WTC11 (cell line): ENCODE data around the gene TREH. TPM values are rescaled to one million over a fixed set of nuclear protein-coding genes. Genes with fewer than 3 reads are reported as not detected.
A peak's percentile ranks its signal among the peaks of the same experiment; 100 is the strongest.

Source experiments
- ATAC-seq: fragments of 200-7000 bp; cut with Tn5 transposase; 2 replicates; pipeline ENCODE4 v1.10.0; 2021; ENCODE audit warnings: mild to moderate bottlenecking, moderate library complexity
- CTCF ChIA-PET: fragments of 300-600 bp; sonication (Branson Sonifier 250); formaldehyde crosslinking; loops from one replicate; lab custom pipeline; 2021; ENCODE audit warnings: antibody characterized with exemption; lab: Charles Lee
- POLR2A ChIA-PET: fragments of 350-600 bp; sonication (Branson Sonifier 250); formaldehyde crosslinking; loops from one replicate; lab custom pipeline; 2021; ENCODE audit warnings: antibody characterized with exemption; lab: Charles Lee
- DNase-seq: peaks from one replicate; pipeline ENCODE4 v3.0.0; 2021; ENCODE audit warnings: low spot score
- H3K27ac Mint-ChIP-seq: 2 replicates; pipeline ENCODE4 v1.8.0; 2021; ENCODE audit warnings: mixed read lengths
- H3K27me3 Mint-ChIP-seq: 2 replicates; pipeline ENCODE4 v1.8.0; 2021; ENCODE audit warnings: low read depth, mild to moderate bottlenecking, moderate library complexity, mixed read lengths
- H3K36me3 Mint-ChIP-seq: 2 replicates; pipeline ENCODE4 v1.8.0; 2021; ENCODE audit warnings: mixed read lengths
- H3K4me1 Mint-ChIP-seq: 2 replicates; pipeline ENCODE4 v1.8.0; 2022; ENCODE audit warnings: mixed read lengths
- H3K4me3 Mint-ChIP-seq: 2 replicates; pipeline ENCODE4 v1.8.0; 2021; ENCODE audit warnings: mild to moderate bottlenecking, moderate library complexity, mixed read lengths
- H3K9me3 Mint-ChIP-seq: 2 replicates; pipeline ENCODE4 v1.8.0; 2021; ENCODE audit warnings: mixed read lengths
- ARID4B ChIP-seq: sonication (generic); formaldehyde crosslinking; IDR thresholded peaks from 2 replicates; pipeline ENCODE4 v1.8.0; 2023; ENCODE audit warnings: missing genetic modification reagents, mild to moderate bottlenecking, borderline replicate concordance
- E2F4 ChIP-seq: sonication (generic); formaldehyde crosslinking; IDR thresholded peaks from 2 replicates; pipeline ENCODE4 v1.8.1; 2022; ENCODE audit warnings: low read depth, mild to moderate bottlenecking, moderate library complexity, missing genetic modification reagents, borderline replicate concordance
- EMX1 ChIP-seq: fragments of 250-450 bp; sonication (Bioruptor Pico); IDR thresholded peaks from 2 replicates; pipeline ENCODE4 v1.8.0; 2021; ENCODE audit warnings: mild to moderate bottlenecking
- FOXP1 ChIP-seq: sonication (generic); formaldehyde crosslinking; IDR thresholded peaks from 2 replicates; pipeline ENCODE4 v1.8.0; 2022; ENCODE audit warnings: missing genetic modification reagents, mild to moderate bottlenecking, moderate library complexity, borderline replicate concordance
- FOXP4 ChIP-seq: sonication (generic); formaldehyde crosslinking; IDR thresholded peaks from 2 replicates; pipeline ENCODE4 v1.8.0; 2022; ENCODE audit warnings: mild to moderate bottlenecking, missing genetic modification reagents
- GABPB1 ChIP-seq: sonication (generic); formaldehyde crosslinking; IDR thresholded peaks from 2 replicates; pipeline ENCODE4 v1.8.1; 2023; ENCODE audit warnings: mild to moderate bottlenecking, missing genetic modification reagents
- JAZF1 ChIP-seq: fragments of 250-450 bp; sonication (Bioruptor Pico); IDR thresholded peaks from 2 replicates; pipeline ENCODE4 v1.9.0; 2021; ENCODE audit warnings: moderate library complexity, mild to moderate bottlenecking, inconsistent platforms
- MLX ChIP-seq: sonication (generic); formaldehyde crosslinking; IDR thresholded peaks from 2 replicates; pipeline ENCODE4 v1.8.1; 2023; ENCODE audit warnings: mild to moderate bottlenecking, missing genetic modification reagents, moderate library complexity
- PRRX2 ChIP-seq: fragments of 250-450 bp; sonication (Bioruptor Pico); IDR thresholded peaks from 2 replicates; pipeline ENCODE4 v1.8.0; 2021; ENCODE audit warnings: mild to moderate bottlenecking
- SP1 ChIP-seq: sonication (generic); formaldehyde crosslinking; conservative IDR thresholded peaks from 2 replicates; pipeline ENCODE4 v1.8.1; 2022; ENCODE audit warnings: missing genetic modification reagents
- TEAD4 ChIP-seq: sonication (generic); formaldehyde crosslinking; IDR thresholded peaks from 2 replicates; pipeline ENCODE4 v1.8.0; 2022; ENCODE audit warnings: mild to moderate bottlenecking, missing genetic modification reagents
- USF1 ChIP-seq: sonication (generic); formaldehyde crosslinking; IDR thresholded peaks from 2 replicates; pipeline ENCODE4 v1.8.0; 2022; ENCODE audit warnings: mild to moderate bottlenecking, missing genetic modification reagents
- USF2 ChIP-seq: sonication (generic); formaldehyde crosslinking; IDR thresholded peaks from 2 replicates; pipeline ENCODE4 v1.8.1; 2023; ENCODE audit warnings: mild to moderate bottlenecking, missing genetic modification reagents, moderate library complexity
- ZNF138 ChIP-seq: sonication (generic); formaldehyde crosslinking; conservative IDR thresholded peaks from 2 replicates; pipeline ENCODE4 v1.8.1; 2022; ENCODE audit warnings: mild to moderate bottlenecking, moderate library complexity, missing genetic modification reagents
- ZNF219 ChIP-seq: sonication (generic); formaldehyde crosslinking; IDR thresholded peaks from 2 replicates; pipeline ENCODE4 v1.8.0; 2023; ENCODE audit warnings: missing genetic modification reagents, mild to moderate bottlenecking, borderline replicate concordance
- ZNF281 ChIP-seq: sonication (generic); formaldehyde crosslinking; IDR thresholded peaks from 2 replicates; pipeline ENCODE4 v1.8.0; 2023; ENCODE audit warnings: mild to moderate bottlenecking, missing genetic modification reagents
- ZNF423 ChIP-seq: fragments of 250-450 bp; sonication (Bioruptor Pico); IDR thresholded peaks from 2 replicates; pipeline ENCODE4 v2.1.2; 2022; ENCODE audit warnings: mild to moderate bottlenecking, moderate library complexity
- total RNA-seq: library from RNA; stranded (reverse); gene quantifications from 3 replicates; pipeline ENCODE4 v1.2.3, GENCODE V29; 2021

Gene TREH
- total RNA-seq, 1 experiment from 2014 or later = not detected

- CTCF ChIA-PET = interaction anchor here (0.6 to 7.0 kb wide), 36 partner anchors 12 to 339 kb away, joined by 3 to 78 read pairs (median 4); partner anchors contain the start of genes CENATAC, DDX6, FOXR1 and PHLDB1
- Mint-ChIP-seq H3K9me3 (no peaks in the 10 kb centered on the region), H3K27ac (peak overlapping the region; percentile 15; the same call in 1 of the 2 replicates), H3K4me3 (no peak overlapping the region), H3K4me1 (peaks cover 37% of the 10 kb centered on the region), H3K36me3 (peaks cover 6% of the 10 kb centered on the region; the same call in 1 of the 2 replicates), H3K27me3 (peaks cover 3% of the 10 kb centered on the region; the same call in 1 of the 2 replicates)
- ATAC-seq (peak; percentile 3), DNase-seq (no peak)
- POLR2A ChIA-PET = interaction anchor here (1.0 to 1.7 kb wide), 4 partner anchors 20 to 50 kb away, joined by 3 to 14 read pairs (median 4); no protein-coding TSS in a partner anchor
- TF ChIP-seq SP1 (CRISPR knock-in tag) = no peak
- 0 out of 2 replicates have a peak, but pooled peaks have one; percentile 64 for TF ChIP-seq ZNF138 (CRISPR knock-in tag)
- TF ChIP-seq USF2 (CRISPR knock-in tag) = no peak
- TF ChIP-seq JAZF1 (CRISPR knock-in tag) = no peak
- 0 out of 2 replicates have a peak, but pooled peaks have one; percentile 73 for TF ChIP-seq ZNF281
- no peak for TF ChIP-seq E2F4
- TF ChIP-seq USF1 (CRISPR knock-in tag) = 0 out of 2 replicates have a peak, but pooled peaks have one; percentile 20
- 0 out of 2 replicates have a peak, but pooled peaks have one; percentile 48 for TF ChIP-seq MLX (CRISPR knock-in tag)
- TF ChIP-seq ZNF423 (CRISPR knock-in tag) = peak; percentile 43
- TF ChIP-seq GABPB1 = no peak
- TF ChIP-seq ZNF219 = no peak
- TF ChIP-seq FOXP1 (CRISPR knock-in tag) = 0 out of 2 replicates have a peak, but pooled peaks have one; percentile 4
These were observed 20.8 kb downstream of the TREH start for GRCh38 chr11:118658429-118659313.

- H3K36me3 Mint-ChIP-seq = peaks cover 9% of the 10 kb centered on the region
- ChIA-PET CTCF (interaction anchor here (0.6 to 7.0 kb wide), 17 partner anchors 12 to 1945 kb away, joined by 3 to 78 read pairs (median 5); partner anchors contain the start of genes DDX6 and PHLDB1), POLR2A (interaction anchor here (1.1 to 1.7 kb wide), 3 partner anchors 23 to 36 kb away, joined by 4 to 14 read pairs (median 6); no protein-coding TSS in a partner anchor)
- no peak overlapping the region for H3K4me3 Mint-ChIP-seq
- no peaks in the 10 kb centered on the region for H3K9me3 Mint-ChIP-seq
- H3K27me3 Mint-ChIP-seq = peaks cover 3% of the 10 kb centered on the region; the same call in 1 of the 2 replicates
- DNase-seq = no peak
- no peak for ATAC-seq
- peak overlapping the region; percentile 60; the same call in 1 of the 2 replicates for H3K27ac Mint-ChIP-seq
- peaks cover 30% of the 10 kb centered on the region for H3K4me1 Mint-ChIP-seq
- TF ChIP-seq EMX1 (CRISPR knock-in tag) (no peak), FOXP4 (CRISPR knock-in tag) (no peak), ARID4B (CRISPR knock-in tag) (no peak), FOXP1 (CRISPR knock-in tag) (0 out of 2 replicates have a peak, but pooled peaks have one; percentile 34), PRRX2 (CRISPR knock-in tag) (no peak), TEAD4 (CRISPR knock-in tag) (no peak)
These were observed 21.6 kb downstream of the TREH start for GRCh38 chr11:118657709-118658428.
